Stimulated activated CD8-positive, alpha-beta memory T cell treated with anti-CD3 and anti-CD28 coated beads, Interleukin-2, amount 100 ng/mL, for 48 hours (primary cell): ENCODE results near the gene ATP6V1B1.
"Not testable (repeated sequence)": the region's sequence is repeated elsewhere in the genome, so short reads cannot be mapped to it uniquely, and the experiment has no call there.

Experiments
- DNase-seq, 2 donors: peaks; one replicate each; pipeline ENCODE4 v3.0.0-alpha.2; 2020; ENCODE audit warnings: low read depth in 2 of 2

The ATP6V1B1 gene

GRCh38 chr2:71005271-71006202 lies 69.8 kb downstream of the ATP6V1B1 start:
- no peak for DNase-seq

DNA sequence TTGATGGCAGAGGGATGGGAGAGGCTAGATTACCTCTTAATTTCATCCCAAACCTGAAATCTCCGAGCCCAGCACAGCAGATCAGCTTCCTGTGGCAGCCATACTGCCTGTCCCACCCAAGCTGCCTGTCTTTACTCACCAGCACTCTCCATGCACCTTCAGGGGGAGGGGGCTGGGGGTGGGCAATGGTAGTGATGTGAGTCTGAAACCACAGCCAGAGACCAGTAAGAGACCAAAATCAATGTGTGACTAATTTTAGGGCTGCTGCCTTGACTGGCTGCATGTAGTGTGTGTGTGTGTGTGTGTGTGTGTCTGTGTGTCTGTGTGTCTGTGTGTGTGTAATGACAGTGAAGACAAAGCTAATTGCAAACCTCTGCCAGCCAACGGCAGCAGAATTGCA lies 70.6 kb downstream of the ATP6V1B1 start:
- no peak for DNase-seq

- no peak for DNase-seq
These were observed 71.5 kb downstream of the ATP6V1B1 start for GRCh38 chr2:71006955-71007799.

- DNase-seq, result no peak
These were observed 72.6 kb downstream of the ATP6V1B1 start for GRCh38 chr2:71008342-71008741.

DNA sequence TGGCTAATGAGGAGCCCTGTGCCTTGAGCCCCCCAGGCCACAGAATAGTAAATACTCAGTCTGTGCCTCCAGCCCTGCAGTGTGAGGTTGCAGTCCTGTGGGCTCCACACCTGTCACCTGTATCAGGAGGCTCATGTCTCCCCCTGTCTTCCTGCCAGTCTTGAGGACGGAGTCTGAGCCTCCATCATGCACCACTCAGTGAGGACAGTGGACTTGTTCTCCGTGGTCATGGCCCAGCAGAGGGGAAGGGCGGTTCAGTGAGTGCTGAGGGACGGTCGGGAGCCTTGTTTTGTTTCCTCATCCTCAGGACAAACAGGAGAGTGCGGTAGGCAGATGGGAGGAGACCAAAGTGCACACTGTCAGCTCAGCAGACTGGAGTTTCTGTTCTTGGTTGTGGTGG lies 76.1 kb downstream of the ATP6V1B1 start:
- not testable (repeated sequence) for DNase-seq
